Fibroblast of lung (primary cell): Measurements from ENCODE around the gene FAM120C. TPM values are rescaled to one million over a fixed set of nuclear protein-coding genes. Genes with fewer than 3 reads are reported as not detected.

Source experiments
- DNase-seq, 2 donors: peaks; one replicate each; pipeline versions ENCODE4 v3.0.0 to v3.0.0-alpha.2; 2010; ENCODE audit warnings: low read depth in 2 of 2
- H2AFZ ChIP-seq: 2 replicates; pipeline ENCODE4 v1.5.1; 2012; ENCODE audit warnings: low read length, control low read depth, inconsistent platforms
- H3K27ac ChIP-seq: 2 replicates; pipeline ENCODE4 v1.5.1; 2011; ENCODE audit warnings: low read length, control low read depth; ENCODE audit not compliant: insufficient read depth
- H3K27me3 ChIP-seq: 2 replicates; pipeline ENCODE4 v1.5.1; 2011; ENCODE audit warnings: mild to moderate bottlenecking, low read length; ENCODE audit not compliant: control insufficient read depth, insufficient read depth
- H3K36me3 ChIP-seq: 2 replicates; pipeline ENCODE4 v1.5.1; 2011; ENCODE audit warnings: low read length; ENCODE audit not compliant: control insufficient read depth, insufficient read depth
- H3K4me1 ChIP-seq: 2 replicates; pipeline ENCODE4 v1.5.1; 2011; ENCODE audit warnings: low read length; ENCODE audit not compliant: control insufficient read depth, insufficient read depth; ENCODE audit errors: extremely low read depth
- H3K4me2 ChIP-seq: 2 replicates; pipeline ENCODE4 v1.5.1; 2011; ENCODE audit warnings: low read length, control low read depth; ENCODE audit not compliant: insufficient read depth; ENCODE audit errors: extremely low read depth
- H3K4me3 ChIP-seq, 4 experiments: fragments of 200-600 bp in 1 of 4; sonication (generic) in 1 of 4; replicated peaks in 1 of 4; 2 replicates each; pipeline ENCODE4 v1.5.1; 2011 to 2016; ENCODE audit warnings: low read length in 4 of 4, low read depth in 3 of 4, mild to moderate bottlenecking in 3 of 4, control low read depth in 2 of 4, inconsistent platforms in 1 of 4, mixed read lengths in 1 of 4; ENCODE audit not compliant: insufficient read depth in 1 of 4; ENCODE audit errors: control extremely low read depth in 1 of 4
- H3K79me2 ChIP-seq: 2 replicates; pipeline ENCODE4 v1.5.1; 2012; ENCODE audit warnings: mild to moderate bottlenecking, low read length, inconsistent platforms; ENCODE audit not compliant: control insufficient read depth, insufficient read depth
- H3K9ac ChIP-seq: 2 replicates; pipeline ENCODE4 v1.5.1; 2011; ENCODE audit warnings: mild to moderate bottlenecking, low read length, control low read depth; ENCODE audit not compliant: insufficient read depth
- H3K9me3 ChIP-seq: 2 replicates; pipeline ENCODE4 v1.5.1; 2012; ENCODE audit warnings: low read depth, low read length; ENCODE audit not compliant: control insufficient read depth, insufficient read depth
- H4K20me1 ChIP-seq: 2 replicates; pipeline ENCODE4 v1.5.1; 2011; ENCODE audit warnings: low read length; ENCODE audit not compliant: control insufficient read depth, insufficient read depth; ENCODE audit errors: extremely low read depth
- CTCF ChIP-seq, 2 donors: IDR thresholded peaks in 1 of 2; conservative IDR thresholded peaks in 1 of 2; 1 replicate in 1 of 2; 2 replicates in 1 of 2; pipeline ENCODE4 v1.5.1; 2011 to 2012; ENCODE audit warnings: low read length in 2 of 2, control low read depth in 1 of 2, inconsistent platforms in 1 of 2, low read depth in 1 of 2, mild to moderate bottlenecking in 1 of 2
- EZH2 ChIP-seq: IDR thresholded peaks from 2 replicates; pipeline ENCODE4 v1.5.1; 2012; ENCODE audit warnings: low read length, control low read depth, mild to moderate bottlenecking; ENCODE audit errors: missing control alignments
- polyA plus RNA-seq, 2 donors: library from polyadenylated mRNA; depleted of rRNA in 1 of 2; stranded (reverse) in 1 of 2; unstranded in 1 of 2; fragments of >200 nt; gene quantifications; 2 replicates each; pipeline ENCODE4 v1.2.1, GENCODE V29; 2011 to 2012; ENCODE audit warnings: missing spikeins in 1 of 2
- total RNA-seq: library from RNA; depleted of rRNA; stranded (reverse); fragments of >200 nt; gene quantifications from 2 replicates; pipeline ENCODE4 v1.2.1, GENCODE V29; 2014

The FAM120C gene
- total and polyA plus RNA-seq, 2 donors (not counting 1 experiment from before 2014, with no cell fraction given), result 4.8 to 6.9 TPM

- no peaks in the 10 kb centered on the region for H3K9me3 ChIP-seq
- DNase-seq, result no peak
- no peaks in the 10 kb centered on the region for H3K4me1 ChIP-seq
- no peak overlapping the region for H2AFZ ChIP-seq
- H3K4me2 ChIP-seq, result no peak overlapping the region
- H3K27me3 ChIP-seq, result no peaks in the 10 kb centered on the region
- H3K79me2 ChIP-seq, result no peaks in the 10 kb centered on the region
- H4K20me1 ChIP-seq, result no peaks in the 10 kb centered on the region
- TF ChIP-seq EZH2 (no peak), CTCF (conservative IDR thresholded peaks at IDR 0.05 in 1 of 2, IDR thresholded peaks at IDR 0.05 in 1 of 2; ENCODE audit: low read depth in 1 of 2, low read length in 2 of 2) (no peak)
- no peak overlapping the region for H3K27ac ChIP-seq
- H3K36me3 ChIP-seq, result no peaks in the 10 kb centered on the region
- no peak overlapping the region for H3K9ac ChIP-seq
- H3K4me3 ChIP-seq, result no peak overlapping the region
Observed at GRCh38 chrX:54087661-54088060, 95.4 kb downstream of the FAM120C start.

GRCh38 chrX:54085666-54086065, 97.4 kb downstream of the FAM120C start:
- H3K4me1 ChIP-seq, result no peaks in the 10 kb centered on the region
- no peak overlapping the region for H3K9ac ChIP-seq

GRCh38 chrX:54076903-54077302, 106.2 kb downstream of the FAM120C start:
- Histone ChIP-seq H3K4me1 (no peaks in the 10 kb centered on the region), H3K4me3 (no peak overlapping the region), H3K79me2 (no peaks in the 10 kb centered on the region), H3K9ac (no peak overlapping the region), H3K4me2 (no peak overlapping the region), H4K20me1 (no peaks in the 10 kb centered on the region), H3K36me3 (no peaks in the 10 kb centered on the region), H3K27ac (no peak overlapping the region), H2AFZ (no peak overlapping the region), H3K9me3 (no peaks in the 10 kb centered on the region), H3K27me3 (no peaks in the 10 kb centered on the region)
- TF ChIP-seq CTCF (conservative IDR thresholded peaks at IDR 0.05 in 1 of 2, IDR thresholded peaks at IDR 0.05 in 1 of 2; ENCODE audit: low read depth in 1 of 2, low read length in 2 of 2) (no peak), EZH2 (no peak)
- peak; percentile 18 to 35 for DNase-seq

More at GRCh38 chrX:54085666-54086065, 97.4 kb downstream of the FAM120C start:
- no peak overlapping the region for H3K4me2 ChIP-seq
- no peak overlapping the region for H3K4me3 ChIP-seq
- no peaks in the 10 kb centered on the region for H4K20me1 ChIP-seq
- H3K27me3 ChIP-seq, result no peaks in the 10 kb centered on the region
- H3K79me2 ChIP-seq, result no peaks in the 10 kb centered on the region
- no peaks in the 10 kb centered on the region for H3K36me3 ChIP-seq
- H2AFZ ChIP-seq, result no peak overlapping the region
- no peak overlapping the region for H3K27ac ChIP-seq
- H3K9me3 ChIP-seq, result no peaks in the 10 kb centered on the region
- peak in 1 of 2 donors; percentile 9 for DNase-seq
- TF ChIP-seq CTCF (conservative IDR thresholded peaks at IDR 0.05 in 1 of 2, IDR thresholded peaks at IDR 0.05 in 1 of 2; ENCODE audit: low read depth in 1 of 2, low read length in 2 of 2) (no peak), EZH2 (no peak)
